ENCODE measurements around the gene ESRRG. TPM values are rescaled to one million over a fixed set of nuclear protein-coding genes. Genes with fewer than 3 reads are reported as not detected.
"Not testable (repeated sequence)": the region's sequence is repeated elsewhere in the genome, so short reads cannot be mapped to it uniquely, and the experiment has no call there.

ESRRG gene
- total RNA-seq, 1 experiment from 2014 or later: not detected

GRCh38 chr1:216704065-216704464, 19.2 kb downstream of the ESRRG start:
- DNase-seq (ENCODE audit: low read depth): not testable (repeated sequence)

- DNase-seq (ENCODE audit: low read depth): no peak
Observed at GRCh38 chr1:216702170-216702569, 21.1 kb downstream of the ESRRG start.

- DNase-seq (ENCODE audit: low read depth): no peak
Observed at GRCh38 chr1:216700779-216701178, 22.4 kb downstream of the ESRRG start.

- no peak for DNase-seq (ENCODE audit: low read depth)
Observed at GRCh38 chr1:216691710-216692109, 31.5 kb downstream of the ESRRG start.

GRCh38 chr1:216690603-216691002, 32.6 kb downstream of the ESRRG start:
- DNase-seq (ENCODE audit: low read depth): no peak

- no peak for DNase-seq (ENCODE audit: low read depth)
Observed at GRCh38 chr1:216688127-216688657, 35.0 kb downstream of the ESRRG start.

GRCh38 chr1:216686860-216687766, 36.1 kb downstream of the ESRRG start:
- no peak for DNase-seq (ENCODE audit: low read depth)

- no peak for DNase-seq (ENCODE audit: low read depth)
Observed at GRCh38 chr1:216682752-216683151, 40.5 kb downstream of the ESRRG start.

GRCh38 chr1:216679108-216679507, 44.1 kb downstream of the ESRRG start:
- DNase-seq (ENCODE audit: low read depth): no peak

- no peak for DNase-seq (ENCODE audit: low read depth)
Observed at GRCh38 chr1:216670118-216670883, 52.9 kb downstream of the ESRRG start.

GRCh38 chr1:216666441-216666840, 56.8 kb downstream of the ESRRG start:
- no peak for DNase-seq (ENCODE audit: low read depth)

GRCh38 chr1:216665856-216666255, 57.4 kb downstream of the ESRRG start:
- no peak for DNase-seq (ENCODE audit: low read depth)

GRCh38 chr1:216665406-216665805, 57.8 kb downstream of the ESRRG start:
- no peak for DNase-seq (ENCODE audit: low read depth)

- no peak for DNase-seq (ENCODE audit: low read depth)
Observed at GRCh38 chr1:216662681-216663080, 60.5 kb downstream of the ESRRG start.

- no peak for DNase-seq (ENCODE audit: low read depth)
Observed at GRCh38 chr1:216660561-216660960, 62.7 kb downstream of the ESRRG start.

- no peak for DNase-seq (ENCODE audit: low read depth)
Observed at GRCh38 chr1:216653001-216653400, 70.2 kb downstream of the ESRRG start.

- no peak for DNase-seq (ENCODE audit: low read depth)
Observed at GRCh38 chr1:216651826-216652418, 71.3 kb downstream of the ESRRG start.

GRCh38 chr1:216643176-216643575, 80.1 kb downstream of the ESRRG start:
- no peak for DNase-seq (ENCODE audit: low read depth)

GRCh38 chr1:216641669-216642460, 81.4 kb downstream of the ESRRG start:
- DNase-seq (ENCODE audit: low read depth): no peak

GRCh38 chr1:216640100-216640499, 83.1 kb downstream of the ESRRG start:
- no peak for DNase-seq (ENCODE audit: low read depth)

GRCh38 chr1:216632980-216633379, 90.2 kb downstream of the ESRRG start:
- no peak for DNase-seq (ENCODE audit: low read depth)

All from RPMI7951 (cell line).